Activated CD8-positive, alpha-beta memory T cell treated with anti-CD3 and anti-CD28 coated beads, Interleukin-2, amount 50 U/mL, for 1 hour (primary cell): ENCODE data around the gene KCNK1.
"Not testable (repeated sequence)": the region's sequence is repeated elsewhere in the genome, so short reads cannot be mapped to it uniquely, and the experiment has no call there.

Experiments used
- DNase-seq: peaks from one replicate; pipeline ENCODE4 v3.0.0-alpha.2; 2020; ENCODE audit errors: extremely low read depth

The KCNK1 gene

GRCh38 chr1:233665575-233666270, 51.8 kb downstream of the KCNK1 start:
- DNase-seq: no peak

GRCh38 chr1:233667741-233668140, 53.8 kb downstream of the KCNK1 start:
- no peak for DNase-seq

GRCh38 chr1:233668146-233668724, 54.3 kb downstream of the KCNK1 start:
- DNase-seq: no peak

GRCh38 chr1:233668725-233669294, 54.9 kb downstream of the KCNK1 start:
- DNase-seq: no peak

GRCh38 chr1:233670363-233670762, 56.5 kb downstream of the KCNK1 start:
- not testable (repeated sequence) for DNase-seq

- DNase-seq: no peak
Measured at GRCh38 chr1:233671286-233671685, 57.4 kb downstream of the KCNK1 start.

GRCh38 chr1:233672732-233673131, 58.8 kb downstream of the KCNK1 start:
- no peak for DNase-seq

GRCh38 chr1:233673261-233673946, 59.5 kb downstream of the KCNK1 start:
- DNase-seq: no peak

GRCh38 chr1:233673947-233674431, 60.1 kb downstream of the KCNK1 start:
- no peak for DNase-seq

GRCh38 chr1:233675446-233675845, 61.5 kb downstream of the KCNK1 start:
- DNase-seq: no peak

- no peak for DNase-seq
Measured at GRCh38 chr1:233675893-233676292, 62.0 kb downstream of the KCNK1 start.

GRCh38 chr1:233677690-233678354, 63.9 kb downstream of the KCNK1 start:
- no peak for DNase-seq

GRCh38 chr1:233679030-233679429, 65.1 kb downstream of the KCNK1 start:
- DNase-seq: no peak

GRCh38 chr1:233679591-233680373, 65.9 kb downstream of the KCNK1 start:
- DNase-seq: no peak

GRCh38 chr1:233681285-233681684, 67.4 kb downstream of the KCNK1 start:
- DNase-seq: no peak

GRCh38 chr1:233686653-233687052, 72.7 kb downstream of the KCNK1 start:
- not testable (repeated sequence) for DNase-seq

GRCh38 chr1:233689017-233689747, 75.3 kb downstream of the KCNK1 start:
- DNase-seq: no peak

- no peak for DNase-seq
Measured at GRCh38 chr1:233689748-233690254, 75.9 kb downstream of the KCNK1 start.

GRCh38 chr1:233695901-233696300, 82.0 kb downstream of the KCNK1 start:
- DNase-seq: no peak

- no peak for DNase-seq
Measured at GRCh38 chr1:233700338-233700737, 86.4 kb downstream of the KCNK1 start.
